ENCODE data around the gene SH3GL1. TPM values are rescaled to one million over a fixed set of nuclear protein-coding genes. Genes with fewer than 3 reads are reported as not detected.
A peak's percentile ranks its signal among the peaks of the same experiment; 100 is the strongest.

Gene SH3GL1
- total and polyA plus RNA-seq, 9 of the 15 experiments (the other 6 are each of a cell fraction or from before 2014, with no cell fraction given), result 1.7 to 75.3 (median 25.7) TPM

GRCh38 chr19:4342615-4343369, 57.6 kb downstream of the SH3GL1 start (continued):
- TF ChIP-seq MEF2D (tag; conservative IDR thresholded peaks at IDR 0.05; ENCODE audit: low read depth) (peak; percentile 88), CBFB (CRISPR knock-in tag; IDR thresholded peaks at IDR 0.05) (0 out of 2 replicates have a peak, but pooled peaks have one; percentile 22), TCF7 (IDR thresholded peaks at IDR 0.05; ENCODE audit: borderline replicate concordance) (0 out of 2 replicates have a peak, but pooled peaks have one; percentile 59), NFE2L1 (tag; IDR thresholded peaks at IDR 0.05; ENCODE audit: borderline replicate concordance, low read depth) (no peak; the same call in 1 of the 2 replicates), NR2C1 (IDR thresholded peaks at IDR 0.05) (no peak), NR2C1 (tag; IDR thresholded peaks at IDR 0.05) (peak; percentile 64), ZNF644 (tag; IDR thresholded peaks at IDR 0.05; ENCODE audit: low read depth) (peak; percentile 100), THRA (IDR thresholded peaks at IDR 0.05) (no peak), POLR3A (IDR thresholded peaks at IDR 0.05; ENCODE audit: borderline replicate concordance, extremely low read depth, insufficient read depth, insufficient read length) (no peak), ELF1 (tag; IDR thresholded peaks at IDR 0.05) (peak; percentile 24; the same call in 1 of the 2 replicates), ZNF253 (CRISPR knock-in tag; conservative IDR thresholded peaks at IDR 0.05) (no peak), ZNF143 (CRISPR knock-in tag; IDR thresholded peaks at IDR 0.05) (no peak), SIN3B (IDR thresholded peaks at IDR 0.05; ENCODE audit: low read depth) (no peak; the same call in 1 of the 2 replicates), CXXC5 (CRISPR knock-in tag; IDR thresholded peaks at IDR 0.05) (peak; percentile 90), NFRKB (IDR thresholded peaks at IDR 0.05; ENCODE audit: low read depth) (0 out of 2 replicates have a peak, but pooled peaks have one; percentile 39), PATZ1 (CRISPR knock-in tag; IDR thresholded peaks at IDR 0.05; ENCODE audit: borderline replicate concordance) (no peak), FOXK2 (conservative IDR thresholded peaks at IDR 0.05 in 1 of 2, IDR thresholded peaks at IDR 0.05 in 1 of 2; ENCODE audit: low read depth in 2 of 2) (0 out of 4 replicates have a peak, but pooled peaks of 1 of the 2 experiments have one; percentile 5), ESRRB (CRISPR knock-in tag; IDR thresholded peaks at IDR 0.05; ENCODE audit: borderline replicate concordance) (0 out of 2 replicates have a peak, but pooled peaks have one; percentile 30), GATAD2B (IDR thresholded peaks at IDR 0.05; ENCODE audit: borderline replicate concordance) (no peak), SIN3A (IDR thresholded peaks at IDR 0.05; ENCODE audit: borderline replicate concordance in 2 of 2, control insufficient read depth in 1 of 2, low read depth in 2 of 2, low read length in 2 of 2) (0 out of 4 replicates have a peak, but pooled peaks of 1 of the 2 experiments have one; percentile 12)
- TF ChIP-seq, protein P1, sequence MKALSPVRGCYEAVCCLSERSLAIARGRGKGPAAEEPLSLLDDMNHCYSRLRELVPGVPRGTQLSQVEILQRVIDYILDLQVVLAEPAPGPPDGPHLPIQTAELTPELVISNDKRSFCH (CRISPR knock-in tag; IDR thresholded peaks at IDR 0.05), result no peak
- TF ChIP-seq, protein P1 (tag; IDR thresholded peaks at IDR 0.05), result peak; percentile 55
- TF ChIP-seq, protein P2, sequence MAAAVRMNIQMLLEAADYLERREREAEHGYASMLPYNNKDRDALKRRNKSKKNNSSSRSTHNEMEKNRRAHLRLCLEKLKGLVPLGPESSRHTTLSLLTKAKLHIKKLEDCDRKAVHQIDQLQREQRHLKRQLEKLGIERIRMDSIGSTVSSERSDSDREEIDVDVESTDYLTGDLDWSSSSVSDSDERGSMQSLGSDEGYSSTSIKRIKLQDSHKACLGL (CRISPR knock-in tag; IDR thresholded peaks at IDR 0.05; ENCODE audit: borderline replicate concordance, poor library complexity, severe bottlenecking), result no peak

Measured in K562 (cell line).